HEK293 (cell line): Measurements from ENCODE around the gene CCDC85C.

ENCODE experiments used
- CTCF ChIA-PET: fragments of 350-600 bp; formaldehyde crosslinking; extraction: SDS; loops from one replicate; lab custom pipeline; 2021; ENCODE audit warnings: antibody characterized with exemption; lab: Yijun Ruan, JAX
- POLR2A ChIA-PET: fragments of 300-600 bp; formaldehyde crosslinking; extraction: SDS; loops from one replicate; lab custom pipeline; 2020; ENCODE audit warnings: antibody characterized with exemption, inconsistent platforms; lab: Yijun Ruan, JAX
- H3K27ac ChIP-seq: fragments of 200-500 bp; sonication (Bioruptor generic); 2 replicates; pipeline ENCODE4 v1.5.1; 2014; ENCODE audit warnings: low read depth, low read length, control low read depth, inconsistent platforms; ENCODE audit errors: extremely low read depth
- H3K36me3 ChIP-seq, 2 experiments: fragments of 200-500 bp in 1 of 2; sonication (Bioruptor generic) in 1 of 2; 1 replicate in 1 of 2; 2 replicates in 1 of 2; pipeline ENCODE4 v1.5.1; 2014 to 2017; ENCODE audit warnings: inconsistent platforms in 2 of 2, low read length in 2 of 2; ENCODE audit not compliant: control insufficient read depth in 2 of 2, insufficient read depth in 1 of 2
- H3K4me1 ChIP-seq: fragments of 200-500 bp; sonication (Bioruptor generic); 2 replicates; pipeline ENCODE4 v1.5.1; 2014; ENCODE audit warnings: mild to moderate bottlenecking, low read length, inconsistent platforms; ENCODE audit not compliant: control insufficient read depth, insufficient read depth
- H3K4me3 ChIP-seq: 2 replicates; pipeline ENCODE4 v1.5.1; 2011; ENCODE audit warnings: low read depth, mild to moderate bottlenecking, control low read depth, low read length, moderate library complexity
- H3K9me3 ChIP-seq: fragments of 200-500 bp; sonication (Bioruptor generic); 2 replicates; pipeline ENCODE4 v1.5.1; 2014; ENCODE audit warnings: low read depth, low read length, inconsistent platforms; ENCODE audit not compliant: control insufficient read depth, insufficient read depth
- BCL11A ChIP-seq: fragments of 450-650 bp; formaldehyde crosslinking; IDR thresholded peaks from 2 replicates; pipeline ENCODE4 v1.5.1; 2016; ENCODE audit warnings: low read depth, missing biosample characterization, missing genetic modification characterization
- EGR2 ChIP-seq: fragments of 450-650 bp; formaldehyde crosslinking; IDR thresholded peaks from 2 replicates; pipeline ENCODE4 v1.5.1; 2016; ENCODE audit warnings: low read depth, missing biosample characterization, missing genetic modification characterization
- GLIS1 ChIP-seq: fragments of 450-650 bp; formaldehyde crosslinking; IDR thresholded peaks from 2 replicates; pipeline ENCODE4 v1.5.1; 2016; ENCODE audit warnings: missing biosample characterization, missing genetic modification characterization
- GLIS2 ChIP-seq: fragments of 450-650 bp; formaldehyde crosslinking; IDR thresholded peaks from 2 replicates; pipeline ENCODE4 v1.5.1; 2016; ENCODE audit warnings: missing biosample characterization, missing genetic modification characterization
- MEIS1 ChIP-seq: sonication (generic); formaldehyde crosslinking; IDR thresholded peaks from 2 replicates; pipeline ENCODE4 v1.8.1; 2022; ENCODE audit warnings: missing genetic modification reagents, mild to moderate bottlenecking, borderline replicate concordance
- SCRT1 ChIP-seq: fragments of 450-650 bp; formaldehyde crosslinking; IDR thresholded peaks from 2 replicates; pipeline ENCODE4 v1.5.1; 2016; ENCODE audit warnings: missing biosample characterization, missing genetic modification characterization, borderline replicate concordance
- SCRT2 ChIP-seq: fragments of 450-650 bp; formaldehyde crosslinking; IDR thresholded peaks from 2 replicates; pipeline ENCODE4 v1.5.1; 2016; ENCODE audit warnings: missing biosample characterization, missing genetic modification characterization
- WT1 ChIP-seq: fragments of 450-650 bp; formaldehyde crosslinking; IDR thresholded peaks from 2 replicates; pipeline ENCODE4 v1.5.1; 2016; ENCODE audit warnings: missing biosample characterization, missing genetic modification characterization
- ZBTB17 ChIP-seq: fragments of 450-650 bp; formaldehyde crosslinking; IDR thresholded peaks from 2 replicates; pipeline ENCODE4 v1.5.1; 2016; ENCODE audit warnings: missing biosample characterization, missing genetic modification characterization
- ZBTB49 ChIP-seq: fragments of 450-650 bp; formaldehyde crosslinking; IDR thresholded peaks from 2 replicates; pipeline ENCODE4 v1.5.1; 2016; ENCODE audit warnings: missing biosample characterization, missing genetic modification characterization, low read depth
- ZFHX2 ChIP-seq: fragments of 450-650 bp; formaldehyde crosslinking; conservative IDR thresholded peaks from 2 replicates; pipeline ENCODE4 v1.5.1; 2016; ENCODE audit warnings: missing biosample characterization, missing genetic modification characterization
- ZIC2 ChIP-seq: fragments of 450-650 bp; formaldehyde crosslinking; IDR thresholded peaks from 2 replicates; pipeline ENCODE4 v1.5.1; 2016; ENCODE audit warnings: missing biosample characterization, missing genetic modification characterization
- ZNF121 ChIP-seq: fragments of 450-650 bp; formaldehyde crosslinking; IDR thresholded peaks from 2 replicates; pipeline ENCODE4 v1.5.1; 2016; ENCODE audit warnings: missing biosample characterization, missing genetic modification characterization
- ZNF335 ChIP-seq: fragments of 450-650 bp; formaldehyde crosslinking; conservative IDR thresholded peaks from 2 replicates; pipeline ENCODE4 v1.5.1; 2016; ENCODE audit warnings: missing biosample characterization, missing genetic modification characterization
- ZNF341 ChIP-seq: fragments of 450-650 bp; formaldehyde crosslinking; IDR thresholded peaks from 2 replicates; pipeline ENCODE4; 2016; ENCODE audit warnings: low read depth, missing biosample characterization, missing genetic modification characterization
- ZNF354C ChIP-seq: fragments of 450-650 bp; formaldehyde crosslinking; IDR thresholded peaks from 2 replicates; pipeline ENCODE4 v1.5.1; 2016; ENCODE audit warnings: missing biosample characterization, missing genetic modification characterization, low read depth, borderline replicate concordance
- ZNF394 ChIP-seq: fragments of 450-650 bp; formaldehyde crosslinking; IDR thresholded peaks from 2 replicates; pipeline ENCODE4 v1.5.1; 2016; ENCODE audit warnings: missing biosample characterization, missing genetic modification characterization, mild to moderate bottlenecking, moderate library complexity, borderline replicate concordance
- ZNF398 ChIP-seq: fragments of 450-650 bp; formaldehyde crosslinking; IDR thresholded peaks from 2 replicates; pipeline ENCODE4 v1.5.1; 2017; ENCODE audit warnings: missing biosample characterization, missing genetic modification characterization
- ZNF416 ChIP-seq: fragments of 450-650 bp; formaldehyde crosslinking; IDR thresholded peaks from 2 replicates; pipeline ENCODE4 v1.5.1; 2016; ENCODE audit warnings: missing biosample characterization, missing genetic modification characterization
- ZNF510 ChIP-seq: fragments of 450-650 bp; formaldehyde crosslinking; IDR thresholded peaks from 2 replicates; pipeline ENCODE4 v1.5.1; 2018; ENCODE audit warnings: mild to moderate bottlenecking, missing genetic modification characterization, missing biosample characterization; ENCODE audit not compliant: insufficient replicate concordance
- ZNF521 ChIP-seq: fragments of 450-650 bp; formaldehyde crosslinking; IDR thresholded peaks from 2 replicates; pipeline ENCODE4 v1.5.1; 2017; ENCODE audit warnings: missing biosample characterization, mild to moderate bottlenecking, missing genetic modification characterization
- ZNF548 ChIP-seq: fragments of 450-650 bp; formaldehyde crosslinking; IDR thresholded peaks from 2 replicates; pipeline ENCODE4 v1.5.1; 2016; ENCODE audit warnings: missing biosample characterization, missing genetic modification characterization
- ZNF600 ChIP-seq: fragments of 450-650 bp; formaldehyde crosslinking; IDR thresholded peaks from 2 replicates; pipeline ENCODE4 v1.5.1; 2016; ENCODE audit warnings: missing biosample characterization, missing genetic modification characterization
- ZNF792 ChIP-seq: fragments of 450-650 bp; formaldehyde crosslinking; IDR thresholded peaks from 2 replicates; pipeline ENCODE4 v1.5.1; 2016; ENCODE audit warnings: missing biosample characterization, missing genetic modification characterization
- TF ChIP-seq, protein P1 (sequence below): fragments of 450-650 bp; formaldehyde crosslinking; IDR thresholded peaks from 2 replicates; pipeline ENCODE4 v1.5.1; 2016; ENCODE audit warnings: missing biosample characterization, missing genetic modification characterization
- TF ChIP-seq, protein P2 (sequence below): fragments of 450-650 bp; formaldehyde crosslinking; IDR thresholded peaks from 2 replicates; pipeline ENCODE4 v1.5.1; 2016; ENCODE audit warnings: missing biosample characterization, missing genetic modification characterization

The CCDC85C gene

DNA sequence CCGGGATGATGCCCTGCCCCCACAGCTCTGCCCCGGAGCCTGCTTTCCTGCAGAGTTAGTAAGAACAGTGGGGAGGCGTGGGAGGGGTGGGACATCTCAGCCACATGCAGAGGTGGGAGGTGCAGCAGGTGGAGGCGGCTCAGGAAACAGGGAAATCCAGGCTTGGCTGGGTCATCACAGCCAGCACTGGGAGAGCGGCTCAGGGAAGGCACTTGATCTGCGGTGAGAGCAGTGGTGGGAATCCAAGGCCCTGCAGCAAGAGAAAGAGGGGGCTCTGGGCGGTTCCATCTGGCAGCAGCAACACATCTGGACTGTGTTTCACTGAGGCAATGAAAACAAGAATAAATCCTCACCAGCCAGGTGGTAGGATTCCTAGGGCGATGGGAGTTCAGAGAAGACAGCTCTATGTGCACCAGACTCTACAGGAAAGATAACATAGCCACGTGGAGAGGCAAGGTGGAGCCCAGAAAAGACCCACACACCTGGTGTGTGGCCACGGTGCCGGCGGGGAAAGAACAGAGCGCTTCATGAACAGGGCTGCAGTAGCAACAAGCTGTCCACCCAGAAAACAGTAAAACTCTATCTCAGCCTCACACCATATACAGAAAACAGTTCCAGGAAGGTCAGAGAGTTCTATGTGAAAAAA lies 57.6 kb downstream of the CCDC85C start:
- H3K27ac ChIP-seq = no peak overlapping the region
- TF ChIP-seq ZIC2 (tag by site-specific recombination) (peak; percentile 96), SCRT2 (peak; percentile 84), ZNF792 (tag by site-specific recombination) (no peak), ZBTB49 (no peak), ZNF398 (tag by site-specific recombination) (peak; percentile 56), EGR2 (tag by site-specific recombination) (peak; percentile 98), GLIS2 (tag by site-specific recombination) (0 out of 2 replicates have a peak, but pooled peaks have one; percentile 29), ZNF548 (tag by site-specific recombination) (no peak), BCL11A (tag by site-specific recombination) (no peak), ZNF510 (tag by site-specific recombination) (no peak), GLIS1 (tag by site-specific recombination) (peak; percentile 93), ZNF521 (tag by site-specific recombination) (no peak), SCRT1 (peak; percentile 32; the same call in 1 of the 2 replicates), ZNF394 (tag by site-specific recombination) (no peak), ZNF600 (tag by site-specific recombination) (peak; percentile 57), ZNF341 (tag by site-specific recombination) (peak; percentile 92), MEIS1 (CRISPR knock-in tag) (no peak), WT1 (tag by site-specific recombination) (no peak), ZNF121 (no peak), ZNF416 (tag by site-specific recombination) (no peak), ZBTB17 (tag by site-specific recombination) (0 out of 2 replicates have a peak, but pooled peaks have one; percentile 35), ZFHX2 (peak; percentile 99), ZNF354C (tag by site-specific recombination) (no peak), ZNF335 (tag by site-specific recombination) (peak; percentile 74)
- TF ChIP-seq, protein P1, sequence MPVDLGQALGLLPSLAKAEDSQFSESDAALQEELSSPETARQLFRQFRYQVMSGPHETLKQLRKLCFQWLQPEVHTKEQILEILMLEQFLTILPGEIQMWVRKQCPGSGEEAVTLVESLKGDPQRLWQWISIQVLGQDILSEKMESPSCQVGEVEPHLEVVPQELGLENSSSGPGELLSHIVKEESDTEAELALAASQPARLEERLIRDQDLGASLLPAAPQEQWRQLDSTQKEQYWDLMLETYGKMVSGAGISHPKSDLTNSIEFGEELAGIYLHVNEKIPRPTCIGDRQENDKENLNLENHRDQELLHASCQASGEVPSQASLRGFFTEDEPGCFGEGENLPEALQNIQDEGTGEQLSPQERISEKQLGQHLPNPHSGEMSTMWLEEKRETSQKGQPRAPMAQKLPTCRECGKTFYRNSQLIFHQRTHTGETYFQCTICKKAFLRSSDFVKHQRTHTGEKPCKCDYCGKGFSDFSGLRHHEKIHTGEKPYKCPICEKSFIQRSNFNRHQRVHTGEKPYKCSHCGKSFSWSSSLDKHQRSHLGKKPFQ (tag by site-specific recombination) = peak; percentile 87
- TF ChIP-seq, protein P2, sequence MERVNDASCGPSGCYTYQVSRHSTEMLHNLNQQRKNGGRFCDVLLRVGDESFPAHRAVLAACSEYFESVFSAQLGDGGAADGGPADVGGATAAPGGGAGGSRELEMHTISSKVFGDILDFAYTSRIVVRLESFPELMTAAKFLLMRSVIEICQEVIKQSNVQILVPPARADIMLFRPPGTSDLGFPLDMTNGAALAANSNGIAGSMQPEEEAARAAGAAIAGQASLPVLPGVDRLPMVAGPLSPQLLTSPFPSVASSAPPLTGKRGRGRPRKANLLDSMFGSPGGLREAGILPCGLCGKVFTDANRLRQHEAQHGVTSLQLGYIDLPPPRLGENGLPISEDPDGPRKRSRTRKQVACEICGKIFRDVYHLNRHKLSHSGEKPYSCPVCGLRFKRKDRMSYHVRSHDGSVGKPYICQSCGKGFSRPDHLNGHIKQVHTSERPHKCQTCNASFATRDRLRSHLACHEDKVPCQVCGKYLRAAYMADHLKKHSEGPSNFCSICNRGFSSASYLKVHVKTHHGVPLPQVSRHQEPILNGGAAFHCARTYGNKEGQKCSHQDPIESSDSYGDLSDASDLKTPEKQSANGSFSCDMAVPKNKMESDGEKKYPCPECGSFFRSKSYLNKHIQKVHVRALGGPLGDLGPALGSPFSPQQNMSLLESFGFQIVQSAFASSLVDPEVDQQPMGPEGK (tag by site-specific recombination) = peak; percentile 7; the same call in 1 of the 2 replicates
- no peak overlapping the region for H3K4me3 ChIP-seq
- no peaks in the 10 kb centered on the region for H3K9me3 ChIP-seq
- H3K4me1 ChIP-seq = peaks cover 11% of the 10 kb centered on the region
- H3K36me3 ChIP-seq = no peaks in the 10 kb centered on the region
- ChIA-PET CTCF (no interaction called here), POLR2A (no interaction called here)
